Gastroesophageal sphincter (tissue), 4 donors: ENCODE results near the gene TAPBP. TPM values are rescaled to one million over a fixed set of nuclear protein-coding genes. Genes with fewer than 3 reads are reported as not detected.

Experiments
- ATAC-seq: fragments of 150-250 bp; one replicate; pipeline ENCODE4 v1.9.1; 2016; ENCODE audit warnings: mild to moderate bottlenecking, moderate library complexity
- H3K27ac ChIP-seq, 4 donors: fragments of 200-600 bp; sonication (generic) in 3 of 4; 1 replicate in 3 of 4; 2 replicates in 1 of 4; pipeline ENCODE4 v1.5.1; 2016 to 2019
- H3K27me3 ChIP-seq: fragments of 200-600 bp; sonication (generic); one replicate; pipeline ENCODE4 v1.5.1; 2019
- H3K36me3 ChIP-seq, 2 donors: fragments of 200-600 bp; sonication (generic); one replicate each; pipeline ENCODE4 v1.5.1; 2019; ENCODE audit warnings: control low read depth in 1 of 2
- H3K4me1 ChIP-seq, 3 donors: fragments of 200-600 bp; sonication (generic); 1 replicate in 2 of 3; 2 replicates in 1 of 3; pipeline ENCODE4 v1.5.1; 2016 to 2019; ENCODE audit warnings: control low read depth in 2 of 3
- H3K4me3 ChIP-seq, 2 donors: fragments of 200-600 bp; sonication (generic); one replicate each; pipeline ENCODE4 v1.5.1; 2019; ENCODE audit warnings: mild to moderate bottlenecking in 1 of 2, moderate library complexity in 1 of 2
- H3K9me3 ChIP-seq, 3 donors: fragments of 200-600 bp; sonication (generic); one replicate each; pipeline ENCODE4 v1.5.1; 2017 to 2019; ENCODE audit warnings: control low read depth in 2 of 3
- CTCF ChIP-seq, 4 experiments: fragments of 200-600 bp in 2 of 4; fragments of 450-650 bp in 2 of 4; sonication (generic) in 1 of 4; IDR thresholded peaks; one replicate each; pipeline ENCODE4 v1.5.1; 2017 to 2019; ENCODE audit warnings: antibody characterized with exemption in 4 of 4, mild to moderate bottlenecking in 2 of 4, moderate library complexity in 2 of 4
- EP300 ChIP-seq: sonication (generic); formaldehyde crosslinking; IDR thresholded peaks from one replicate; pipeline ENCODE4 v1.6.1; 2017; ENCODE audit warnings: antibody characterized with exemption, mild to moderate bottlenecking
- POLR2A ChIP-seq, 2 donors: fragments of 450-650 bp; IDR thresholded peaks; one replicate each; pipeline ENCODE4 v1.6.1; 2017; ENCODE audit warnings: antibody characterized with exemption in 2 of 2, mild to moderate bottlenecking in 2 of 2, moderate library complexity in 1 of 2
- POLR2AphosphoS5 ChIP-seq: sonication (generic); formaldehyde crosslinking; IDR thresholded peaks from one replicate; pipeline ENCODE4 v1.6.1; 2017; ENCODE audit warnings: antibody characterized with exemption
- WGBS, 2 donors: methylation state at CpG; one replicate each; pipeline ENCODE4 v1.1.5; 2018; ENCODE audit warnings: low coverage in 1 of 2; 5-methylcytosine and 5-hydroxymethylcytosine counted together
- total RNA-seq, 4 donors: library from RNA; depleted of rRNA; stranded (reverse); fragments of >200 nt; gene quantifications; one replicate each; pipeline ENCODE4 v1.1.0, GENCODE V29; 2016

Gene TAPBP
- total RNA-seq, 4 donors from 2014 or later, result 62.9 to 136 (median 69.2) TPM

- ATAC-seq, result no peak
- H3K27ac ChIP-seq, result peak overlapping the region; percentile 51 to 98 (median 94)
- peaks cover 0 to 41% of the 10 kb centered on the region in 2 donors for H3K36me3 ChIP-seq
- 52 to 56% methylated on average over 6 to 10 of the region's 19 CpGs for WGBS, 2 donors
- no peak for TF ChIP-seq EP300
- TF ChIP-seq POLR2A (IDR thresholded peaks at IDR 0.05), result no peak
- no peak for TF ChIP-seq POLR2AphosphoS5
- no peak for TF ChIP-seq CTCF (IDR thresholded peaks at IDR 0.05)
- no peaks in the 10 kb centered on the region for H3K9me3 ChIP-seq
- peak overlapping the region; percentile 58 to 61 for H3K4me3 ChIP-seq
- peaks cover 3 to 83% (median 26%) of the 10 kb centered on the region in 3 donors for H3K4me1 ChIP-seq
- no peaks in the 10 kb centered on the region for H3K27me3 ChIP-seq
Measured at GRCh38 chr6:33316603-33317418, 2.9 kb upstream of the TAPBP start.

GRCh38 chr6:33315793-33316602, 2.1 kb upstream of the TAPBP start:
- H3K4me1 ChIP-seq, result peaks cover 0 to 83% (median 21%) of the 10 kb centered on the region in 3 donors
- no peaks in the 10 kb centered on the region for H3K9me3 ChIP-seq
- no peaks in the 10 kb centered on the region for H3K27me3 ChIP-seq
- H3K27ac ChIP-seq, result peak overlapping the region in 3 of 4 donors; percentile 91 to 98 (median 96)
- WGBS, 2 donors, result 80 to 94% methylated on average over 1 to 5 of the region's 17 CpGs
- TF ChIP-seq CTCF (IDR thresholded peaks at IDR 0.05) (no peak), EP300 (no peak), POLR2A (IDR thresholded peaks at IDR 0.05) (no peak), POLR2AphosphoS5 (no peak)
- H3K4me3 ChIP-seq, result no peak overlapping the region
- H3K36me3 ChIP-seq, result peaks cover 0 to 42% of the 10 kb centered on the region in 2 donors
- no peak for ATAC-seq

- WGBS, 2 donors, result 18% methylated on average over 5 of the region's 47 CpGs; no CpG with 5 or more reads in 1 of the 2 donors
- no peaks in the 10 kb centered on the region for H3K9me3 ChIP-seq
- TF ChIP-seq POLR2A (IDR thresholded peaks at IDR 0.05), result no peak
- no peak for TF ChIP-seq EP300
- no peak for TF ChIP-seq POLR2AphosphoS5
- TF ChIP-seq CTCF (IDR thresholded peaks at IDR 0.05), result no peak
- no peaks in the 10 kb centered on the region for H3K27me3 ChIP-seq
- H3K4me1 ChIP-seq, result peaks cover 0 to 81% (median 13%) of the 10 kb centered on the region in 3 donors
- peak overlapping the region; percentile 40 to 98 (median 94) for H3K27ac ChIP-seq
- peak overlapping the region; percentile 70 to 89 for H3K4me3 ChIP-seq
- peaks cover 0 to 42% of the 10 kb centered on the region in 2 donors for H3K36me3 ChIP-seq
- no peak for ATAC-seq
Measured at GRCh38 chr6:33314943-33315792, 1.3 kb upstream of the TAPBP start.

- Histone ChIP-seq H3K9me3 (no peaks in the 10 kb centered on the region), H3K4me1 (peaks cover 0 to 75% (median 13%) of the 10 kb centered on the region in 3 donors), H3K36me3 (peaks cover 0 to 41% of the 10 kb centered on the region in 2 donors), H3K27me3 (no peaks in the 10 kb centered on the region), H3K27ac (peak overlapping the region; percentile 81 to 98 (median 94)), H3K4me3 (peak overlapping the region; percentile 70 to 89)
- whole genome bisulfite sequencing, 2 donors, result 3% methylated on average over 7 to 9 of the region's 10 CpGs
- ATAC-seq, result peak; percentile 35
- no peak for TF ChIP-seq EP300
Measured at GRCh38 chr6:33314515-33314942, 651 bp upstream of the TAPBP start.
